Smooth muscle cell (in vitro differentiated cells): ENCODE data around the gene ROR2. TPM values are rescaled to one million over a fixed set of nuclear protein-coding genes. Genes with fewer than 3 reads are reported as not detected.
"Not testable (repeated sequence)": the region's sequence is repeated elsewhere in the genome, so short reads cannot be mapped to it uniquely, and the experiment has no call there.

Experiments used
- DNase-seq: peaks from one replicate; lab custom pipeline; 2025; ENCODE audit not compliant: unreplicated experiment; lab: John Stamatoyannopoulos, UW
- H2AFZ ChIP-seq: fragments of 200-600 bp; sonication (generic); 2 replicates; pipeline ENCODE4 v1.6.0; 2016; ENCODE audit warnings: antibody characterized with exemption, low read depth, mild to moderate bottlenecking
- H3F3A ChIP-seq: fragments of 200-600 bp; sonication (generic); 2 replicates; pipeline ENCODE4 v1.6.0; 2017; ENCODE audit warnings: antibody characterized with exemption, low read depth
- H3K27ac ChIP-seq: fragments of 200-600 bp; sonication (generic); 2 replicates; pipeline ENCODE4 v1.5.1; 2016; ENCODE audit warnings: low read depth, mild to moderate bottlenecking
- H3K27me3 ChIP-seq: fragments of 200-600 bp; sonication (generic); 2 replicates; pipeline ENCODE4 v1.6.1; 2016; ENCODE audit warnings: low read depth, mild to moderate bottlenecking
- H3K36me3 ChIP-seq: fragments of 200-600 bp; sonication (generic); 2 replicates; pipeline ENCODE4 v1.5.1; 2016; ENCODE audit warnings: low read depth
- H3K4me1 ChIP-seq: fragments of 200-600 bp; sonication (generic); 2 replicates; pipeline ENCODE4 v1.5.1; 2016; ENCODE audit warnings: low read depth
- H3K4me2 ChIP-seq: fragments of 200-600 bp; sonication (generic); 2 replicates; pipeline ENCODE4 v1.6.0; 2016; ENCODE audit warnings: mild to moderate bottlenecking
- H3K4me3 ChIP-seq: fragments of 200-600 bp; sonication (generic); 2 replicates; pipeline ENCODE4 v1.5.1; 2016; ENCODE audit warnings: mild to moderate bottlenecking
- H3K79me2 ChIP-seq: fragments of 200-600 bp; sonication (generic); 2 replicates; pipeline ENCODE4 v1.6.0; 2016; ENCODE audit warnings: low read depth, mild to moderate bottlenecking
- H3K9ac ChIP-seq: fragments of 200-600 bp; sonication (generic); 2 replicates; pipeline ENCODE4 v1.6.0; 2016; ENCODE audit warnings: low read depth
- H3K9me3 ChIP-seq: fragments of 200-600 bp; sonication (generic); replicated peaks from 2 replicates; pipeline ENCODE4 v1.5.1; 2016; ENCODE audit warnings: low read depth
- H4K20me1 ChIP-seq: fragments of 200-600 bp; sonication (generic); 2 replicates; pipeline ENCODE4 v1.6.0; 2016; ENCODE audit warnings: low read depth
- CTCF ChIP-seq: fragments of 200-600 bp; sonication (generic); IDR thresholded peaks from 2 replicates; pipeline ENCODE4 v1.5.1; 2017; ENCODE audit warnings: borderline replicate concordance, mild to moderate bottlenecking, antibody characterized with exemption; ENCODE audit not compliant: insufficient read depth, poor library complexity, severe bottlenecking
- WGBS: methylation state at CpG from one replicate; pipeline ENCODE4 v1.1.7; 2016; ENCODE audit warnings: low lambda C conversion rate; 5-methylcytosine and 5-hydroxymethylcytosine counted together
- polyA plus RNA-seq: library from polyadenylated mRNA; unstranded; fragments of >200 nt; fragmentation: Nextera tagmentation; extraction: Ambion mirVana; gene quantifications from 2 replicates; pipeline ENCODE4 v1.2.1, GENCODE V29; 2016
- total RNA-seq: library from RNA; depleted of rRNA; stranded (reverse); fragments of >200 nt; gene quantifications from 2 replicates; pipeline ENCODE4 v1.2.3, GENCODE V29; 2014

Gene ROR2
- total and polyA plus RNA-seq, 2 experiments from 2014 or later, result 16.7 to 21.7 TPM

GRCh38 chr9:91913986-91914385, 36.0 kb downstream of the ROR2 start:
- no peak overlapping the region for H3K4me2 ChIP-seq
- no peaks in the 10 kb centered on the region for H3K27me3 ChIP-seq
- H3K4me1 ChIP-seq, result peaks cover 8% of the 10 kb centered on the region
- no peak overlapping the region for H3K27ac ChIP-seq
- peaks cover 34% of the 10 kb centered on the region for H4K20me1 ChIP-seq
- H3K4me3 ChIP-seq, result no peak overlapping the region
- peaks cover 28% of the 10 kb centered on the region for H3K79me2 ChIP-seq
- WGBS, result 98% methylated on average over 8 of the region's 8 CpGs
- no peak overlapping the region for H3K9ac ChIP-seq
- H2AFZ ChIP-seq, result no peak overlapping the region
- peaks cover under 1% of the 10 kb centered on the region for H3F3A ChIP-seq
- TF ChIP-seq CTCF, result no peak
- H3K9me3 ChIP-seq, result no peaks in the 10 kb centered on the region
- DNase-seq, result no peak
- H3K36me3 ChIP-seq, result no peaks in the 10 kb centered on the region

DNA sequence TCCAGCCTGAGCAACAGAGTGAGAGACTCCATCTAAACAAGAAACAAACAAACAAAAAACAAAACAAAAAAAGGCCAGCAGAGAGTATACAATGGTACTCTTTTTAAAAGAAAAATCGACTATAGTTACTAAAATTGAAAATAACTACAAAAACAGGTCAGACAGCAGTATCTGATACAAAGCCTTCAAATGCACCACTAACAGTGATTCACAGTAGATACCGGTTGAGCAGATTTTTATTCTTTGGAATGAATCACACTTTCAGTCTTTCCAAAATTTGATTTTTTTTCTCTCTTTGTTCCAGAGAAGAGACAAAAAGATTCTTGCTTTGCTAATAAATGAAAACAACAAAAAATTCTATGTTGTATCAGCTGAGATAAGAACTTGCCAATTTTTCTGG, 36.9 kb downstream of the ROR2 start:
- H3K4me2 ChIP-seq, result no peak overlapping the region
- no peak for TF ChIP-seq CTCF
- no peaks in the 10 kb centered on the region for H3K27me3 ChIP-seq
- H2AFZ ChIP-seq, result no peak overlapping the region
- H3K4me1 ChIP-seq, result peaks cover 17% of the 10 kb centered on the region
- no peak overlapping the region for H3K9ac ChIP-seq
- H3K36me3 ChIP-seq, result no peaks in the 10 kb centered on the region
- H3F3A ChIP-seq, result peaks cover 4% of the 10 kb centered on the region
- WGBS, result 83% methylated on average over 2 of the region's 2 CpGs
- no peak overlapping the region for H3K27ac ChIP-seq
- peaks cover 34% of the 10 kb centered on the region for H4K20me1 ChIP-seq
- no peak for DNase-seq
- H3K79me2 ChIP-seq, result peaks cover 19% of the 10 kb centered on the region
- H3K4me3 ChIP-seq, result no peak overlapping the region
- H3K9me3 ChIP-seq, result no peaks in the 10 kb centered on the region

DNA sequence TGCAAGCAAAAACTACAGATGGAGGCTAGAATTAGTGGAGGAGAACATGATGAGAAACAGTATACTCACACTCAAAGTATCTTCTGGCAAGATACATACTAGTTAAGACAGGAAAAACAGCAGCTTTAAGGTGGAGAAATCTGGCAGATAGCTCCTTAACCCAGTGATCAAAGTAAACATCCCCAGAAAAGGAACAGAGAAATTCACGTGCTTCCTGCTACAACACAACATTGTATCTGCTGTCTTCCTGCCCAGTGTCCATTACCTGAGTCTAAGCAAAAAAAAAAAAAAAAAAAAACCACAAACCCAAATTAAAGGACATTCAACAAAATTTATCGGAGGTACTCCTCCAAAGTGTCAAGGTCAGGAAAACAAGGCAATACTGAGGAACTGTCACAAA, 38.4 kb downstream of the ROR2 start:
- H3K4me1 ChIP-seq, result peaks cover 24% of the 10 kb centered on the region
- no peaks in the 10 kb centered on the region for H3K9me3 ChIP-seq
- no peaks in the 10 kb centered on the region for H3K27me3 ChIP-seq
- H3K36me3 ChIP-seq, result no peaks in the 10 kb centered on the region
- H3K9ac ChIP-seq, result no peak overlapping the region
- no peak for TF ChIP-seq CTCF
- H3K79me2 ChIP-seq, result peaks cover 13% of the 10 kb centered on the region
- no peak for DNase-seq
- peaks cover 37% of the 10 kb centered on the region for H4K20me1 ChIP-seq
- no peak overlapping the region for H2AFZ ChIP-seq
- no peak overlapping the region for H3K4me2 ChIP-seq
- no peak overlapping the region for H3K4me3 ChIP-seq
- H3K27ac ChIP-seq, result no peak overlapping the region
- WGBS, result 75% methylated on average over 2 of the region's 2 CpGs
- peaks cover 4% of the 10 kb centered on the region for H3F3A ChIP-seq

GRCh38 chr9:91909256-91909655, 40.8 kb downstream of the ROR2 start:
- not testable (repeated sequence) for H3F3A ChIP-seq, H3K27me3 ChIP-seq, H2AFZ ChIP-seq, H3K4me3 ChIP-seq, H3K9me3 ChIP-seq, DNase-seq, H3K4me2 ChIP-seq, H3K9ac ChIP-seq, H3K36me3 ChIP-seq
- Histone ChIP-seq H3K27ac (peak overlapping the region; percentile 45), H3K79me2 (peaks cover 18% of the 10 kb centered on the region), H4K20me1 (peaks cover 36% of the 10 kb centered on the region), H3K4me1 (peaks cover 19% of the 10 kb centered on the region)
- WGBS, result 51% methylated on average over 3 of the region's 3 CpGs
